Peyer's patch (tissue), 4 donors: ENCODE data around the gene LEKR1.

Experiments
- POLR2A ChIP-seq, 2 donors: fragments of 450-650 bp; IDR thresholded peaks; one replicate each; pipeline ENCODE4 v1.5.1; 2017; ENCODE audit warnings: antibody characterized with exemption in 2 of 2, mild to moderate bottlenecking in 2 of 2, moderate library complexity in 2 of 2
- TF ChIP-seq, protein P1 (sequence below), 6 experiments: fragments of 450-650 bp in 4 of 6; fragments of 200-600 bp in 2 of 6; sonication (generic) in 1 of 6; IDR thresholded peaks; one replicate each; pipeline ENCODE4 v1.5.1; 2017 to 2019; ENCODE audit warnings: antibody characterized with exemption in 6 of 6, mild to moderate bottlenecking in 3 of 6, moderate library complexity in 1 of 6

DNA sequence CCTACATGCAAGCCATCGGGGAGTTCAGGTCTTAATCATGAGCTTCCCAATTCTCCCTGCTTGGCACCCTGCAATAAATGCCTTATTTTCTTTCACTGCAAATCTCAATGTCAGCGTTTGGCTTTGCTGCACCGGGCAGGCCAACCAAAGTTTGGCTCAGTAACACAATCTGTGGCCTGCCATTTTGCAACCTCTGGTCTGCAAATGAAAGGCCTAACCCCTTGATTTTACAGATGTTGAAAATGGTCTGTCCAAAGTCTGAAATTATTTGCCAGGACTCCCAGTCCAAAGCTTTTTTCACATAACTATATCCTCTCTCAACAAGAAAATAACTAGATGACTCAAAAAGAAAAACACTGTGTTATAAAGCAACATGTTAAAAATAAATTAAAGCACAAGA, 34.0 kb upstream of the LEKR1 start:
- TF ChIP-seq, protein P1, sequence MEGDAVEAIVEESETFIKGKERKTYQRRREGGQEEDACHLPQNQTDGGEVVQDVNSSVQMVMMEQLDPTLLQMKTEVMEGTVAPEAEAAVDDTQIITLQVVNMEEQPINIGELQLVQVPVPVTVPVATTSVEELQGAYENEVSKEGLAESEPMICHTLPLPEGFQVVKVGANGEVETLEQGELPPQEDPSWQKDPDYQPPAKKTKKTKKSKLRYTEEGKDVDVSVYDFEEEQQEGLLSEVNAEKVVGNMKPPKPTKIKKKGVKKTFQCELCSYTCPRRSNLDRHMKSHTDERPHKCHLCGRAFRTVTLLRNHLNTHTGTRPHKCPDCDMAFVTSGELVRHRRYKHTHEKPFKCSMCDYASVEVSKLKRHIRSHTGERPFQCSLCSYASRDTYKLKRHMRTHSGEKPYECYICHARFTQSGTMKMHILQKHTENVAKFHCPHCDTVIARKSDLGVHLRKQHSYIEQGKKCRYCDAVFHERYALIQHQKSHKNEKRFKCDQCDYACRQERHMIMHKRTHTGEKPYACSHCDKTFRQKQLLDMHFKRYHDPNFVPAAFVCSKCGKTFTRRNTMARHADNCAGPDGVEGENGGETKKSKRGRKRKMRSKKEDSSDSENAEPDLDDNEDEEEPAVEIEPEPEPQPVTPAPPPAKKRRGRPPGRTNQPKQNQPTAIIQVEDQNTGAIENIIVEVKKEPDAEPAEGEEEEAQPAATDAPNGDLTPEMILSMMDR (IDR thresholded peaks at IDR 0.05): no peak
- no peak for TF ChIP-seq POLR2A (IDR thresholded peaks at IDR 0.05)
